Measurements from ENCODE around the gene NDUFA13.

Gene NDUFA13

GRCh38 chr19:19534556-19535265, 18.7 kb downstream of the NDUFA13 start:
- H3K4me1 ChIP-seq (ENCODE audit: control insufficient read depth, insufficient read depth, low read length) = peaks cover 11% of the 10 kb centered on the region
- H3K27me3 ChIP-seq (ENCODE audit: control insufficient read depth, insufficient read depth, low read length, poor library complexity, severe bottlenecking) = peaks cover 26% of the 10 kb centered on the region
- no peak overlapping the region for H3K27ac ChIP-seq (ENCODE audit: insufficient read depth, low read depth, low read length, poor library complexity, severe bottlenecking)
- WGBS, 2 experiments = 89% methylated on average over 27 of the region's 27 CpGs
- no peak overlapping the region for H3K4me3 ChIP-seq (ENCODE audit: insufficient read depth, low read depth, low read length)
- H3K9me3 ChIP-seq (ENCODE audit: control insufficient read depth, low read length) = no peaks in the 10 kb centered on the region
- H3K36me3 ChIP-seq (ENCODE audit: control insufficient read depth, insufficient read depth, low read length) = no peaks in the 10 kb centered on the region

GRCh38 chr19:19535311-19536191, 19.5 kb downstream of the NDUFA13 start:
- no peak overlapping the region for H3K27ac ChIP-seq (ENCODE audit: insufficient read depth, low read depth, low read length, poor library complexity, severe bottlenecking)
- no peak overlapping the region for H3K4me3 ChIP-seq (ENCODE audit: insufficient read depth, low read depth, low read length)
- no peaks in the 10 kb centered on the region for H3K9me3 ChIP-seq (ENCODE audit: control insufficient read depth, low read length)
- no peaks in the 10 kb centered on the region for H3K36me3 ChIP-seq (ENCODE audit: control insufficient read depth, insufficient read depth, low read length)
- H3K27me3 ChIP-seq (ENCODE audit: control insufficient read depth, insufficient read depth, low read length, poor library complexity, severe bottlenecking) = peaks cover 35% of the 10 kb centered on the region
- peaks cover 11% of the 10 kb centered on the region for H3K4me1 ChIP-seq (ENCODE audit: control insufficient read depth, insufficient read depth, low read length)
- 94 to 95% methylated on average over 34 of the region's 34 CpGs for WGBS, 2 experiments

- peaks cover 11% of the 10 kb centered on the region for H3K4me1 ChIP-seq (ENCODE audit: control insufficient read depth, insufficient read depth, low read length)
- 76% methylated on average over 59 of the region's 59 CpGs for WGBS, 2 experiments
- peaks cover 46% of the 10 kb centered on the region for H3K27me3 ChIP-seq (ENCODE audit: control insufficient read depth, insufficient read depth, low read length, poor library complexity, severe bottlenecking)
- H3K4me3 ChIP-seq (ENCODE audit: insufficient read depth, low read depth, low read length) = no peak overlapping the region
- no peaks in the 10 kb centered on the region for H3K9me3 ChIP-seq (ENCODE audit: control insufficient read depth, low read length)
- no peaks in the 10 kb centered on the region for H3K36me3 ChIP-seq (ENCODE audit: control insufficient read depth, insufficient read depth, low read length)
- H3K27ac ChIP-seq (ENCODE audit: insufficient read depth, low read depth, low read length, poor library complexity, severe bottlenecking) = no peak overlapping the region
Observed at GRCh38 chr19:19537075-19538048, 21.3 kb downstream of the NDUFA13 start.

GRCh38 chr19:19538061-19538784, 22.2 kb downstream of the NDUFA13 start, which contains the start of gene CILP2:
CILP2 (plus strand) TSS chr19:19538265; CDS start chr19:19538350, 85 bp downstream.
- Histone ChIP-seq H3K27me3 (ENCODE audit: control insufficient read depth, insufficient read depth, low read length, poor library complexity, severe bottlenecking) (peaks cover 46% of the 10 kb centered on the region), H3K36me3 (ENCODE audit: control insufficient read depth, insufficient read depth, low read length) (no peaks in the 10 kb centered on the region), H3K9me3 (ENCODE audit: control insufficient read depth, low read length) (no peaks in the 10 kb centered on the region), H3K4me3 (ENCODE audit: insufficient read depth, low read depth, low read length) (peak within 1 kb of the TSS; percentile 40), H3K27ac (ENCODE audit: insufficient read depth, low read depth, low read length, poor library complexity, severe bottlenecking) (no peak within 1 kb of the TSS), H3K4me1 (ENCODE audit: control insufficient read depth, insufficient read depth, low read length) (peaks cover 11% of the 10 kb centered on the region)
- 5% methylated on average over 56 of the region's 56 CpGs for WGBS, 2 experiments

- no peaks in the 10 kb centered on the region for H3K9me3 ChIP-seq (ENCODE audit: control insufficient read depth, low read length)
- peak overlapping the region; percentile 40 for H3K4me3 ChIP-seq (ENCODE audit: insufficient read depth, low read depth, low read length)
- peaks cover 11% of the 10 kb centered on the region for H3K4me1 ChIP-seq (ENCODE audit: control insufficient read depth, insufficient read depth, low read length)
- H3K36me3 ChIP-seq (ENCODE audit: control insufficient read depth, insufficient read depth, low read length) = no peaks in the 10 kb centered on the region
- peaks cover 46% of the 10 kb centered on the region for H3K27me3 ChIP-seq (ENCODE audit: control insufficient read depth, insufficient read depth, low read length, poor library complexity, severe bottlenecking)
- no peak overlapping the region for H3K27ac ChIP-seq (ENCODE audit: insufficient read depth, low read depth, low read length, poor library complexity, severe bottlenecking)
- 61 to 63% methylated on average over 7 of the region's 7 CpGs for WGBS, 2 experiments
Observed at GRCh38 chr19:19538785-19539166, 22.8 kb downstream of the NDUFA13 start.

- no peak overlapping the region for H3K4me3 ChIP-seq (ENCODE audit: insufficient read depth, low read depth, low read length)
Observed at GRCh38 chr19:19539698-19540063, 23.7 kb downstream of the NDUFA13 start.

GRCh38 chr19:19540064-19540714, 24.2 kb downstream of the NDUFA13 start:
- 73 to 75% methylated on average over 74 of the region's 74 CpGs for WGBS, 2 experiments
- H3K4me1 ChIP-seq (ENCODE audit: control insufficient read depth, insufficient read depth, low read length) = peaks cover 8% of the 10 kb centered on the region
- no peaks in the 10 kb centered on the region for H3K9me3 ChIP-seq (ENCODE audit: control insufficient read depth, low read length)
- H3K4me3 ChIP-seq (ENCODE audit: insufficient read depth, low read depth, low read length) = no peak overlapping the region
- H3K36me3 ChIP-seq (ENCODE audit: control insufficient read depth, insufficient read depth, low read length) = no peaks in the 10 kb centered on the region
- H3K27ac ChIP-seq (ENCODE audit: insufficient read depth, low read depth, low read length, poor library complexity, severe bottlenecking) = no peak overlapping the region
- peaks cover 46% of the 10 kb centered on the region for H3K27me3 ChIP-seq (ENCODE audit: control insufficient read depth, insufficient read depth, low read length, poor library complexity, severe bottlenecking)

More at GRCh38 chr19:19539698-19540063, 23.7 kb downstream of the NDUFA13 start:
- Histone ChIP-seq H3K36me3 (ENCODE audit: control insufficient read depth, insufficient read depth, low read length) (no peaks in the 10 kb centered on the region), H3K27ac (ENCODE audit: insufficient read depth, low read depth, low read length, poor library complexity, severe bottlenecking) (no peak overlapping the region), H3K4me1 (ENCODE audit: control insufficient read depth, insufficient read depth, low read length) (peaks cover 8% of the 10 kb centered on the region), H3K9me3 (ENCODE audit: control insufficient read depth, low read length) (no peaks in the 10 kb centered on the region), H3K27me3 (ENCODE audit: control insufficient read depth, insufficient read depth, low read length, poor library complexity, severe bottlenecking) (peaks cover 46% of the 10 kb centered on the region)
- 78 to 83% methylated on average over 19 of the region's 19 CpGs for WGBS, 2 experiments

GRCh38 chr19:19540715-19541515, 24.9 kb downstream of the NDUFA13 start:
- H3K27me3 ChIP-seq (ENCODE audit: control insufficient read depth, insufficient read depth, low read length, poor library complexity, severe bottlenecking) = peaks cover 46% of the 10 kb centered on the region
- H3K27ac ChIP-seq (ENCODE audit: insufficient read depth, low read depth, low read length, poor library complexity, severe bottlenecking) = no peak overlapping the region
- WGBS, 2 experiments = 68 to 74% methylated on average over 45 of the region's 45 CpGs
- H3K4me3 ChIP-seq (ENCODE audit: insufficient read depth, low read depth, low read length) = no peak overlapping the region
- no peaks in the 10 kb centered on the region for H3K36me3 ChIP-seq (ENCODE audit: control insufficient read depth, insufficient read depth, low read length)
- no peaks in the 10 kb centered on the region for H3K9me3 ChIP-seq (ENCODE audit: control insufficient read depth, low read length)
- H3K4me1 ChIP-seq (ENCODE audit: control insufficient read depth, insufficient read depth, low read length) = peaks cover 8% of the 10 kb centered on the region

All from ectodermal cell (in vitro differentiated cells).